NCI-H146 treated with DMSO at 0.1 percent for 48 hours (cell line): Measurements from ENCODE around the gene CRYAB.

Experiments
- DNase-seq: peaks from one replicate; lab custom pipeline; 2025; ENCODE audit not compliant: unreplicated experiment; lab: John Stamatoyannopoulos, UW

Gene CRYAB

GRCh38 chr11:111911563-111912401, at the start of gene CRYAB:
TSS of gene CRYAB (minus strand) at chr11:111911770. CDS start at chr11:111911724, 46 bp downstream.
- no peak for DNase-seq

GRCh38 chr11:111960916-111961315, 49.3 kb upstream of the CRYAB start:
- no peak for DNase-seq

- no peak for DNase-seq
Observed at GRCh38 chr11:111957663-111958444, 46.3 kb upstream of the CRYAB start.

GRCh38 chr11:111954154-111954553, 42.6 kb upstream of the CRYAB start:
- no peak for DNase-seq

- no peak for DNase-seq
Observed at GRCh38 chr11:111951565-111951964, 40.0 kb upstream of the CRYAB start.

GRCh38 chr11:111949519-111950426, 38.2 kb upstream of the CRYAB start:
- no peak for DNase-seq

- DNase-seq = no peak
Observed at GRCh38 chr11:111947143-111947542, 35.6 kb upstream of the CRYAB start.

- no peak for DNase-seq
Observed at GRCh38 chr11:111946499-111946898, 34.9 kb upstream of the CRYAB start.

- no peak for DNase-seq
Observed at GRCh38 chr11:111945198-111945597, 33.6 kb upstream of the CRYAB start.

- no peak for DNase-seq
Observed at GRCh38 chr11:111944651-111945051, 33.1 kb upstream of the CRYAB start.

GRCh38 chr11:111944139-111944538, 32.6 kb upstream of the CRYAB start:
- DNase-seq = no peak

- no peak for DNase-seq
Observed at GRCh38 chr11:111942829-111943228, 31.3 kb upstream of the CRYAB start.

GRCh38 chr11:111941963-111942362, 30.4 kb upstream of the CRYAB start:
- DNase-seq = no peak

GRCh38 chr11:111939836-111940604, 28.4 kb upstream of the CRYAB start:
- DNase-seq = peak; percentile 79

GRCh38 chr11:111938687-111939160, 27.2 kb upstream of the CRYAB start:
- no peak for DNase-seq

GRCh38 chr11:111937844-111938243, 26.3 kb upstream of the CRYAB start:
- no peak for DNase-seq

GRCh38 chr11:111937461-111937769, 25.8 kb upstream of the CRYAB start:
- no peak for DNase-seq

GRCh38 chr11:111936040-111936540, 24.5 kb upstream of the CRYAB start:
- DNase-seq = no peak

GRCh38 chr11:111935317-111936039, 23.9 kb upstream of the CRYAB start:
- DNase-seq = no peak

- no peak for DNase-seq
Observed at GRCh38 chr11:111934306-111934705, 22.7 kb upstream of the CRYAB start.
